GM12873 (cell line): ENCODE data around the gene LMNTD2.

Experiments used
- CTCF ChIP-seq: IDR thresholded peaks from 2 replicates; pipeline ENCODE4 v1.5.1; 2012; ENCODE audit warnings: low read depth, mild to moderate bottlenecking, moderate library complexity, low read length, control low read depth; ENCODE audit not compliant: insufficient read depth; ENCODE audit errors: missing control alignments

LMNTD2 gene, protein sequence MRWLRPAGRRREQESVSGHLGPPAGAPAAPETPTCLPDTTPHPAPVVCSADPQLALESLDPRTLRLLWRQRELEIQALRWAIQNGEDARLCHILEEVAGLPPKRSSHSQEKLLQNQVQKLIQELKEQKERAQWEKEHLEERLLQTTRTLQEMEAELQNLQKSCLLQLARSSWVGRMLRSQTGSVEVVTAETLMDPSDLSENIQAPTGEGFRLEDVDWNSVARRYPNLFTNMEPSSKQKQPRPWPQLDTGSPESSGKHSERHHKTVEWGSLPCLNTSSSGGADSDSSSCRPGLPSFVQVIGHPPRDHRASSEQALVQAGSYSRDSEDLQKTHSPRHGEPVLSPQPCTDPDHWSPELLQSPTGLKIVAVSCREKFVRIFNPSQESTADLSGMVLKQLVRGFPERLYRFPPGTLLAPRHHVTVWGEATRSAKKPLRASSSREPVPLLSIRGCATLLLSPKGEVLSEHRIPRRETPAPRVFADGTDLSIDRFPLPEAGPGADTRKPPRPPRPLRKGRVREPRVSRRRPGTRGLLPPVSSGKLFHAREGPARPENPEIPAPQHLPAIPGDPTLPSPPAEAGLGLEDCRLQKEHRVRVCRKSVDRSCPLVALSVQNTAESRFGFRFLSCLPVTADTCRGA

DNA sequence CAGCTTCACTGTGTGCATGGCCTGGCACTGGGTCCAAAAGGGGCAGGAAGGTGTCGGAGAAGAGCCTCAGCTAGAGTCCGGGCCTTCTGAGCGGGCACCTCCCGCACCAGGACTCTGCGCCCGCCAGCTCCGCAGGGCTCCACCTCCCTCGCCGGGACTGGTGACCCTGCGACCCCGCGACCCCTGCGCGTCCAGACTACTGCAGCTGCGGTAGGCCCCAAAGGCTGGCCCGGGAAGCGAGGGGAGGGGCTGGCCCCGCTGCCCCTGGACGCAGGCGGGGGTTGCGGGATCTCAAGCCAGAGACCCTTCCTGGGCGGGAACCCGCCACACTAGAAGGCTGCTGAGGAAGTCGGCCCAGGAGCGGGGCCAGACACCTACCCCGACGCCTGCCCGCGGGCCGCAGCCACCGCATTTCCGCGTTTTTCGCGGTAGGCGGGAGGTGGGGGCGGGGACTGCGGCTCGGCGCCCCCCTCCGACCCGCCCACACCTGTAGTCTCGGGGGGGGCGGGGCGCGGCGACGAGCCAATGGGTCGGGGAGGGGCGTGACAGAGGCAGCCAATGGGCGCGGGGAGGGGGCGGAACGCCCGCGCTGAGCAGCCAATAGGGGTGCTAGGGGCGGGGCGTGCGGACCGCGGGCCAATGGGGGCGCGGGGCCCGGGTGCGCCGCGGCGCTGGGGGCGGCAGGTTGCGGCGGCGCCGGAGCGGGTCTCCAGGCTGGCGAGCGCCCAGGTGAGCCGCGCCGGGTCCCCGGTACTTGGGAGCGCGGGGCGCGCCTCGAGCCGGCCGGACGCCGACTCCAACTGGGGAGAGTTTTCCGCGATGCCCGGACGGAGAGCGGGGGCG lies at the start of gene LMNTD2, which contains the start of gene RASSF7:
TSS of gene LMNTD2 (minus strand) at position 434 of the 843 bp plus-strand sequence. CDS start at position 412, 22 bp downstream.
TSS of gene RASSF7 (plus strand) at position 666 of the 843 bp plus-strand sequence. CDS start 799 bp downstream, outside the sequence.
- TF ChIP-seq CTCF, result no peak

GRCh38 chr11:609341-609811 lies 48.8 kb upstream of the LMNTD2 start:
- TF ChIP-seq CTCF, result no peak

- no peak for TF ChIP-seq CTCF
Observed at GRCh38 chr11:608791-609251, 48.3 kb upstream of the LMNTD2 start.

DNA sequence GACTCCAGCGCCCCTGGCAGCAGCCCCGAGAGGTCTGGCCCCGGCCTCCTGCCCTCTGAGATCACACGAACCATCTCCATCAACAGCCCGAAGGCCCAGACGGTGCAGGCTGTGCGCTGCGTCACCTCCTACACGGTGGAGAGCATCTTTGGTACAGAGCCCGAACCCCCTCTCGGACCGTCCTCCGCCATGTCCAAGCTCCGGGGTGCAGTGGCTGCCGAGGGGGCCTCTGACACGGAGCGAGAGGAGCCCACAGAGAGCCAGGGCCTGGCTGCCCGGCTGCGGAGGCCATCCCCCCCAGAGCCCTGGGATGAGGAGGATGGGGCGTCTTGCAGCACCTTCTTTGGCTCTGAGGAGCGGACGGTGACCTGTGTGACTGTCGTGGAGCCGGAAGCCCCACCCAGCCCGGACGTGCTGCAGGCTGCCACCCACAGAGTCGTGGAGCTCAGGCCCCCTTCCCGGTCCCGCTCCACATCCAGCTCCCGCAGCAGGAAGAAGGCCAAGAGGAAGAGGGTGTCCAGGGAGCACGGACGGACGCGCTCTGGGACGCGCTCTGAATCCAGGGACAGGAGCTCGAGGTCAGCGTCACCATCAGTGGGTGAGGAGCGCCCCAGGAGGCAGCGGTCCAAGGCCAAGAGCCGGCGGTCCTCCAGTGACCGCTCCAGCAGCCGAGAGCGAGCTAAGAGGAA lies 47.6 kb upstream of the LMNTD2 start:
- TF ChIP-seq CTCF, result no peak

GRCh38 chr11:607020-607780 lies 46.7 kb upstream of the LMNTD2 start:
- TF ChIP-seq CTCF, result no peak

GRCh38 chr11:606245-606644 lies 45.7 kb upstream of the LMNTD2 start:
- no peak for TF ChIP-seq CTCF
